HG03565 (cell line): ENCODE data around the gene MRAP2.
"Not testable (repeated sequence)": the region's sequence is repeated elsewhere in the genome, so short reads cannot be mapped to it uniquely, and the experiment has no call there.

Experiments
- ATAC-seq: cut with Tn5 transposase; IDR thresholded peaks from one replicate; pipeline ENCODE4 v1.9.1; 2021; ENCODE audit warnings: mild to moderate bottlenecking, moderate library complexity; ENCODE audit not compliant: unreplicated experiment

MRAP2 gene

DNA sequence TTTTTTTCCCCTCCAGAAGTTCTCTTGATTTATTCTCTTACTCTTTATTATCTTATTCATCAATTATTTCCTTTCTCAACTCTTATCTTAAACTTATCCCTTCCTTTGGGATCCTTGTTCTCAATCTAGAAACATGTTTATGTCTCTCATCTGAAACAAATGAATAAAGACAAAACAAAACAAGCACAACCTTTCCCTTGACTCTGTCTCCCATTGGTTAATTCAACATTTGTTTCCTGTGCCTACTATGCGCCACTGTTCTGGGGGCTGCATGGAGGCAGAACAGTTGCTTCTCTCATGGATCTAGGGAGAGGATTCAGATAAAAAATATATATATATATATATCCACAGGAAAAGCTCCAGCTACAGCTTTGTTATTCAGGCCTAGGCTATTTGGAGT lies 5.2 kb upstream of the MRAP2 start:
- no peak for ATAC-seq

GRCh38 chr6:84032000-84032399 lies 1.6 kb upstream of the MRAP2 start:
- ATAC-seq: not testable (repeated sequence)

GRCh38 chr6:84035484-84035883 lies 1.9 kb downstream of the MRAP2 start:
- no peak for ATAC-seq

- no peak for ATAC-seq
Observed at GRCh38 chr6:84037425-84038089, 4.0 kb downstream of the MRAP2 start.

DNA sequence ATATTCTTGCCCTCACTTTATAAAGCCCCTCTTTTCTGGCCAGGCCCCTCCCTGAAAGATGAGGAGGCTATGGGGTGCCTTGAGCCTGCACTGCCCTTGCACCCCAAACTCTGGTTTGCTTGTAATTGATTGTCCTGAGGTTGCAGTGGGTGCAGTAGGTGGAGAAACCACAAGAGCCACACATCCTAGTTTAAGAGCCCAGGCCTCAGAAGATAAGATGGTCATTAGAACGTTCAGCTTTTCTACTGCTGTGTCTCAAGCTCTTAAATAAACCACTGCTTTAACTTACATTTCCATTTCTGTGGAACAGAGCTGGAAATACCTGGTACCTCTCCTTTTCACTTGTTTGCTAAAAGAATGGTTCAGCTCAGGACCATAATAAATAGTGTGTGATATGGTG lies 9.0 kb downstream of the MRAP2 start:
- no peak for ATAC-seq

- ATAC-seq: no peak
Observed at GRCh38 chr6:84043555-84043954, 10.0 kb downstream of the MRAP2 start.

DNA sequence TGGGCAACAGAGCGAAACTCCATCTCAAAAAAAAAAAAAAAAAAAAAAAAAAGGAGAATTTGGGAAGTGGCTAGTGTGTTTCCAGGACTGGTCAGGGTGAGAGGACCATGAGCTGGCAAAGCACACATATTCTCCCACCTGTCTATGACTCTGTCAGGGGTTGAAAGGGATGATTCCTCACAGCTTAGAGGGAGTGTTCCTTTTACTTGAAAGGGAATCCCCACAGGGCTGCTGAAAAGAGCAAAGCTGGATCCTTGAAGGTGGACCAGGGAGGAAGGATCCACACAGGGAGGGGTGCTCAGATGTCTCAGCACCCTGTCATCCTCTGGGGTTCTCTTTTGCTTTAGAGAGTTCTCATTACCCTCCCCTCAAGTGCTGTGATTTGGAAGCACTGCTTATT lies 13.2 kb downstream of the MRAP2 start:
- no peak for ATAC-seq

GRCh38 chr6:84048588-84048987 lies 15.0 kb downstream of the MRAP2 start:
- ATAC-seq: no peak

- ATAC-seq: no peak
Observed at GRCh38 chr6:84050408-84050807, 16.8 kb downstream of the MRAP2 start.

DNA sequence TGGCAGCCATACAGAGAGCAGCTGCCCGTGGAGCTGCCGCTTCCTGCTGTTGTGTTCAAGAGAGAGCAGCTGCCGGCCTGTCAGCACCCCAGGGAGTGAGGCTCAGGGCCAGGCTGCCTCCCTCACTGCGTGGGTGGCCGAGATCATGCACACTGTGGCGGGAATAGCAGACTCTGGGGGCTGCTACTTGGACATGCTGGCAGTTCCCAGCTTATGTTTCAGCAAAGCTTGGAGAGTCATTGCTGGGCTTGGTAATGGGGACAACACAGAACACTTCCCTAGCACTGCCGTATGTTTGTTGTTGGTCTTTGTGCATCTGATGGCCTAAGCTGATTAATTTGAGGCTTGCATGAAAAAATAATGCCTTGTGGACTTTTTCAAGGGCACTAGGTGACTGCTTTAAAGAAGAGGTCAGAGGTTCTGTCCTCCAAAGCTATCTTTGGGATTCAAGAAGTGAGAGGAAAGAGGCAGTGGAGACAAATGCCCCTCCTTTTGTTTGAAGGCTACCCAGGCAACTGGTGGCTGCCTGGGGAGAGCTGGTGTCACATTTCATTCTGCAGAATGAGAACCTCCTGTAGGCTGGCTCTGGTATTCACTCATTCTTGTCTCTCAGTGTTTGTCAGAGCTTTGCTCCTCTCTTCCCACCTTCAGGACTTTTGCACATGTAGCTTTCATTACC lies 18.8 kb downstream of the MRAP2 start:
- no peak for ATAC-seq

DNA sequence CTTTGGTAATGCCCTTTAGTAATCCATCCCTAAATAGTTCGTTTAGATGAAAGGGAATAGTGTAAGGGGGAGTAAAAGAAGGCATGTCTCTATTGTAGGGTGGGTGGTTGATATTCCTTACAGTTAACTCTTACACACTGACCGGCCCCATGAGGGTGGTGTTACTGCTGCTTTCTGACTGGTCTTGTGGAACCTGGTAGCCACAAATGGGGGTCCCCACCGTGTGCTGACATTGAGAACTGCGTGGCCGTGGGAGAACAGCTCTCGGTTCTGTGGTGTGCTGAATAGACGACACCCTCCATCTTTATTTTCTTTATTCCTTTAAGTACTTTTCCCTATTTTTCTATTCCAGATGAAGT lies 19.3 kb downstream of the MRAP2 start:
- no peak for ATAC-seq

- no peak for ATAC-seq
Observed at GRCh38 chr6:84055647-84056046, 22.1 kb downstream of the MRAP2 start.

- ATAC-seq: no peak
Observed at GRCh38 chr6:84057908-84058307, 24.3 kb downstream of the MRAP2 start.

DNA sequence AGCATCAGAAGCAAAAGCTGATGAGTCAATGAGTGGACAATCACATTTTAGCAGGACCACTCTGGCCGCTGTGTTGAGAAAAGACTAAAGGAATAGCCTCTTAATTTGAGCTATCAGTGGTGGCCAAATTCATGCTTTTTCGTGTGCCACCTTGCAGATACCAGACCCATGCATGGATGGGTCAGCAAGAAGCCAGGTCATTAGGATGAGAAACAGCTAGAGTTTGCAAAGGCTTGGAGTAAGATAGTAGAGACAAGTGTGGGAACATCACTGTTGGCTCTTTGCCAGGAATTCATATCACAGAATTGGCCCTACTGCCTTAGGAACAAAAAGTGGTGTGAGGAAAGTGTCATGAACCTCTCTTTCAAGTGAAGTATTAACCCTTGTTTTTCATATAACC lies 25.5 kb downstream of the MRAP2 start:
- ATAC-seq: no peak

- ATAC-seq: no peak
Observed at GRCh38 chr6:84061174-84061573, 27.6 kb downstream of the MRAP2 start.

DNA sequence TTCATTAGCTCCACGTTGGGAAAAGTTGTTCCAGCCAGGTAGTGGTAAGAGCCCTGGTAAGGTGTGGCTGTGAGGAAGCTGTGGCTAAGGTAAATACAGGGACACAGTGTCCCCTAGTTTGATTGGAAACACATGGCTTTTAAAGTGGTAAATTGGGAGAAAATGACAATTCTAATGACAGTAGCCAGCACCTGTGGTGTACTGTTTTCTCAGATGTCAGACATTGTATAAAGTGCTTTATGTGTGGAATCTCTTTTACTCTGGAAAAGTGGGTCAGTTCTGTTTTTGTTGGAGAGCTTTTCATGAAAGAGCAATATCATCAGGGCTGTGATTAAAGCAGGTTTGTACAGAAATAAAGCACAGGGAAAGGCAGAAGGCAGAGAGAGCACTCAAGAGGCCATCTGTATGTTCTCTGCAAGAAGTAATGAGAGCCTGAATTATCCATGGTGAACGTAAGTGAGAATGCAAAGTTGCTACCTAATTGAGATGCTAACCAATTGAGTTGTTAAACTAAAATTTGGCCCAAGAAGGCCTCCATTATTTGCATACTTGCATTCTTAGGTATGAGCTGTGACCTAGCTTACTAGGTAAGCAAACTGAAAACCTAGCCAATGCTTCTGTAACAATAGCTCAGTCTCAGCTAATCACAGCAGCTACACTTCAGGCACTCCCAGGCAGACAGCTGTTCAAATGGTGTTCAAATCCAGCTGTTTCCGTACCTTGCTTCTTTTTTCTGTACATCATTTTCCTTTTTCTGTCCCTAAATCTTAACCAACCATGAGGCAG lies 28.2 kb downstream of the MRAP2 start:
- no peak for ATAC-seq

DNA sequence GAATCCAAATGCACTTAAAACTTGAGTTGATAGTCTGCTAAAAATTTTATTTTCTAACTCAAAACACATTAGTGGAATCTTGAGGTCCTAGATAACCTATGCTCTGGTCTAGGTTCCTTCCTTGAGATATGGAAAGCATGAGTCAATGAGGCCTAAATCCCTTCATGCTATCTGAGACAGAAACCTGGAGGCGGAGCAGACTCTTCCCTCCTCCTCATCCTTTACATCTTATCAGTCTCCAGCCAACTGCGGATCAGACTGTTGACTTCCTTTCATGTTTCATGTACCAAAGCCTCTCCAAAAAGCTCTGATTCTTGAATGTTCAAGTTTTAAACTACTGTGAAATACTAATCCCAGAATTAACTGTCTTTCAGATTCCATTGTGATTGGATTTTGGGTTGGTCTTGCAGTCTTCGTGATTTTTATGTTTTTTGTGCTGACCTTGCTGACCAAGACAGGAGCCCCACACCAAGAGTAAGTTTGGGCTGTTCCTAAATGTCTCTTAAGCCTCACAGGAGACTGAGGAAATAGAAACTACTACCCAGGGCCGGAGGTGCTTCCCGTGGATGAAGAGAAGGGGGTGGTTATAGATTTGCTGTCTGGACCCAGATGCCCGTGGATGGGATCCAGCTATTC lies 29.1 kb downstream of the MRAP2 start:
- no peak for ATAC-seq

- ATAC-seq: no peak
Observed at GRCh38 chr6:84065693-84066290, 32.2 kb downstream of the MRAP2 start.

DNA sequence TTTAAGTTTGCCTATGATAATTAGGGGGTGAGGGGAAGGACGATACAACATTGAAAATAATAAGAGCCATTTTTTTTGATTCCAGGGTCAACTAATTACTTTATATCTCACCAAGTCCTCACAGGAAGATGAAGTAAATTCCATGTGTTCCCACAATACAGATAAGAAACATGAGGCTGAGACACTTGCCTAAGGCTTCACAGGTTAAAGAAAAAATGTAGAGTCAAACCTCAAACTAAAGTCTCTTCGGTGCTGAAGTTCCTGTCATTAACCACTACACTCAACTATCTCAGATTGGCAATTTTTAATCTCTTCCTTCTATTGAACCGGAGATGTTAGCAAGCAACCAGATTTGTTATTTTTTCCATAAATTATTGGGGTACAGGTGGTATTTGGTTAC lies 33.0 kb downstream of the MRAP2 start:
- ATAC-seq: no peak

DNA sequence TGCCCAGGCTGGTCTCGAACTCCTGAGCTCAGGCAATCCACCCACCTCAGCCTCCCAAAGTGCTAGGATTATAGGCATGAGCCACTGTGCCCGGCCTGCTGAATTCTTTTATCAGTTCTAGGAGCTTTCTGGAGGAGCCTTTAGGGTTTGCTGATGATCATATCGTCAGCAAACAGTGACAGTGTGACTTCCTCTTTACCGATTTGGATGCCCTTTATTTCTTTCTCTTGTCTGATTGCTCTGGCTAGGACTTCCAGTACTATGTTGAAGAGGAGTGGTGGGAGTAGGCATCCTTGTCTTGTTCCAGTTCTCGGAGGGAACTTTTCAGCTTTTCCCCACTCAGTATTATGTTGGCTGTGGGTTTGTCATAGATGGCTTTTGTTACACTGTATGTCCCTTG lies 35.3 kb downstream of the MRAP2 start:
- ATAC-seq: not testable (repeated sequence)

- no peak for ATAC-seq
Observed at GRCh38 chr6:84072442-84072997, 38.9 kb downstream of the MRAP2 start.
